Measurements from ENCODE around the gene BBS4.

BBS4 gene

DNA sequence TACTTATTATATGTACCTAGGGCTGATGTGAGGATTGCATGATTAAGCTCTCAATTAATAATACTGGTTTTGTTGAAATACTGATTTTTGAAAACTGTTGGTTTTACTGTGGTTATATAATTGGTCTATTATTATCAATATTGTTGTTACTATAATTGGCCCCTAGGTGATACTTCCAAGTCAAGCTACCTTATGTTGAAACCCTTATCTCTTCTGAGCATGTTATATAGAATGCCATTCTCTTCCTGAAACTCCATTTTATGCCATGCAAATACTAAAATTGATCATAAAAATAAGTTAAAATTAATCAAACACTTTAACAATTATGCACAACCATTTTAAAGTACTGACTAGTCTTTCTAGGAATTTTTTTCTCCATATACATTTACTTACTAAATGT is 46.1 kb downstream of the BBS4 start:
- Histone ChIP-seq H3K4me3 (replicated peaks; ENCODE audit: low read depth, low read length) (no peak overlapping the region), H3K36me3 (ENCODE audit: control insufficient read depth, insufficient read depth, low read length) (peaks cover 8% of the 10 kb centered on the region), H3K27me3 (replicated peaks; ENCODE audit: control insufficient read depth, insufficient read depth, low read length) (no peaks in the 10 kb centered on the region)
- no peak for DNase-seq (ENCODE audit: extremely low read depth, insufficient read length)
- no peak for TF ChIP-seq CTCF (IDR thresholded peaks at IDR 0.05; ENCODE audit: insufficient read depth, low read length, poor library complexity, severe bottlenecking)

DNA sequence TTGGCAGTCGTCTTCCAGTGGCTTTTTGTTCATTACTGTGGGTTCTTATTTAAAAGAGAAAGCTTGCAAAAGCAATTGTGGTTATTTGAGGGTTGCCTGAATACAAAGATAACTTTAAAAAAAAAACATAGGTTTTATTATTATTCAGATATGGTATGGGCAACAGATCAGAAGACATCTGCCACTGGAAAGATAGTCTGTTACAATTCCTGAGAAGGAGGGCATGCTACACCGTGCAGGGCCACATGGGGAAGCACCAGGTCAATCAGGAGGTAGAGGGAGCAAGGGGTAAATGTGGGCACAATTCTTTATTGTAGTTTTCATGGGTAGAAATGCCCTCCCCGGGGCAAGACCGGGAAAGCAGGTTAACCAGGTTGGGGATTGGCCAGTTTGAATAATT is 46.5 kb downstream of the BBS4 start:
- H3K36me3 ChIP-seq (ENCODE audit: control insufficient read depth, insufficient read depth, low read length): peaks cover 9% of the 10 kb centered on the region

GRCh38 chr15:72733941-72734738 is 48.1 kb downstream of the BBS4 start:
- peaks cover 13% of the 10 kb centered on the region for H3K36me3 ChIP-seq (ENCODE audit: control insufficient read depth, insufficient read depth, low read length)
- no peaks in the 10 kb centered on the region for H3K27me3 ChIP-seq (replicated peaks; ENCODE audit: control insufficient read depth, insufficient read depth, low read length)
- no peak for TF ChIP-seq CTCF (IDR thresholded peaks at IDR 0.05; ENCODE audit: insufficient read depth, low read length, poor library complexity, severe bottlenecking)
- H3K4me3 ChIP-seq (replicated peaks; ENCODE audit: low read depth, low read length): no peak overlapping the region
- DNase-seq (ENCODE audit: extremely low read depth, insufficient read length): no peak

More for the DNA sequence above, 46.5 kb downstream of the BBS4 start:
- H3K27me3 ChIP-seq (replicated peaks; ENCODE audit: control insufficient read depth, insufficient read depth, low read length): no peaks in the 10 kb centered on the region
- DNase-seq (ENCODE audit: extremely low read depth, insufficient read length): no peak
- TF ChIP-seq CTCF (IDR thresholded peaks at IDR 0.05; ENCODE audit: insufficient read depth, low read length, poor library complexity, severe bottlenecking): peak; percentile 21
- no peak overlapping the region for H3K4me3 ChIP-seq (replicated peaks; ENCODE audit: low read depth, low read length)

GRCh38 chr15:72735111-72735510 is 49.1 kb downstream of the BBS4 start:
- Histone ChIP-seq H3K27me3 (replicated peaks; ENCODE audit: control insufficient read depth, insufficient read depth, low read length) (no peaks in the 10 kb centered on the region), H3K36me3 (ENCODE audit: control insufficient read depth, insufficient read depth, low read length) (peaks cover 13% of the 10 kb centered on the region), H3K4me3 (replicated peaks; ENCODE audit: low read depth, low read length) (no peak overlapping the region)
- no peak for DNase-seq (ENCODE audit: extremely low read depth, insufficient read length)
- TF ChIP-seq CTCF (IDR thresholded peaks at IDR 0.05; ENCODE audit: insufficient read depth, low read length, poor library complexity, severe bottlenecking): no peak

GRCh38 chr15:72737061-72737460 is 51.1 kb downstream of the BBS4 start:
- TF ChIP-seq CTCF (IDR thresholded peaks at IDR 0.05; ENCODE audit: insufficient read depth, low read length, poor library complexity, severe bottlenecking): no peak
- no peak overlapping the region for H3K4me3 ChIP-seq (replicated peaks; ENCODE audit: low read depth, low read length)
- H3K27me3 ChIP-seq (replicated peaks; ENCODE audit: control insufficient read depth, insufficient read depth, low read length): no peaks in the 10 kb centered on the region
- no peak for DNase-seq (ENCODE audit: extremely low read depth, insufficient read length)
- H3K36me3 ChIP-seq (ENCODE audit: control insufficient read depth, insufficient read depth, low read length): peaks cover 11% of the 10 kb centered on the region

Data from GM06990 (cell line).